Fibroblast of upper back skin (primary cell): ENCODE results near the gene NRDC.
"Not testable (repeated sequence)": the region's sequence is repeated elsewhere in the genome, so short reads cannot be mapped to it uniquely, and the experiment has no call there.

ENCODE experiments used
- DNase-seq: peaks from one replicate; pipeline ENCODE4 v3.0.0-alpha.2; 2013

The NRDC gene

DNA sequence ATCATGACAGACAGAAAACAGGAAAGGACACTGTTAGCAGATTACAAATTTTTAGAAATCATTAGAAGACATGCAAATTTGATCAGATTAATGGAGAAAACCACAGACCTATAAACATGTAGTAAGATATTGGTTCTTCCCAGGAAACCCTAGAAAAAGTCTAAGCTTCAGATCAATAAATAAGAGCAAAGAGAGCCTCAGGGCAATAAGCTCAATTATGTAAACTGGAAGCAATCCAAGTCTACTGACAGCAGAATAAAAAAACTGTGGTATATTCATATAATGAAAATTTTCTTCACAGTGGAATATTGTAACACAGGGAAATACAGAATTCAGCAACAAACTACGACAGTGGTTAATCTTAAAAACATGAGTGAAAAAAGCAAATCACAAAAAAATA, 36.3 kb downstream of the NRDC start:
- no peak for DNase-seq

GRCh38 chr1:51840743-51841461, 37.6 kb downstream of the NRDC start:
- DNase-seq: no peak

- DNase-seq: no peak
Observed at GRCh38 chr1:51840182-51840581, 38.3 kb downstream of the NRDC start.

DNA sequence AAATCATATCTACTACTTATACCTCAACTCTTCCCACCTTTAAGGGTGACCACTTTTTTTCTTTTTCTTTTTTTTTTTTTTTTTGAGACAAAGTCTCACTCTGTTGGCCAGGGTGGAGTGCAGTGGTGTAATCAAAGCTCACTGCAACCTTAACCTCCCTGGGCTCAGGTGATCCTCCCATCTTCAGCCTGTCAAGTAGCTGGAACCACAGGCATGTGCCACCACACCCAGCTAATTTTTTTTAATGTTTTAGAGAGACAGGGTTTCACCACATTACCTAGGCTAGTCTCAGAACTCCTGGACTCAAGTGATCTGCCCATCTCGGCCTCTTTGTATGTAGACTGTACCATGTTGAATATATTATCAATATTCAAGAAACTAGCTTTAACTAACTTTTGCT, 39.4 kb downstream of the NRDC start:
- no peak for DNase-seq

GRCh38 chr1:51837243-51837642, 41.3 kb downstream of the NRDC start:
- no peak for DNase-seq

DNA sequence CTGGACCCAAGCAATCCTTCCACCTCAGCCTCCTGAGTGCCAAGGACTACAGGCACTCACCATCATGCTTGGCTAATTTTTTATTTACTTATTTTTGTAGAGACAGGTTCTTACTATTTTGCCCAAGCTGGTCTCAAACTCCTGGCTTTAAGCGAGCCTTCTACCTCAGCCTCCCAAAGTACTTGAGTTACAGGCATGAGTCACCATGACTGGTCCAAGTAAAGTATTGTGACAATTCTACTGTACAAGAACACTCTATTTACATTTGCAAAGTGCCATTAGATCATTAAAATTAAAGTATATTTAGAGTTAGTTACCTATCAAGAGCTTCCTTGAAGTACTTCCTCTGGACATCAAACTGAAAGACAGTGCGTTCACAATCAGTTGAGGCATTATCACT, 44.8 kb downstream of the NRDC start:
- DNase-seq: no peak

GRCh38 chr1:51829058-51829457, 49.5 kb downstream of the NRDC start:
- no peak for DNase-seq

- peak; percentile 8 for DNase-seq
Observed at GRCh38 chr1:51819810-51820209, 58.7 kb downstream of the NRDC start.

DNA sequence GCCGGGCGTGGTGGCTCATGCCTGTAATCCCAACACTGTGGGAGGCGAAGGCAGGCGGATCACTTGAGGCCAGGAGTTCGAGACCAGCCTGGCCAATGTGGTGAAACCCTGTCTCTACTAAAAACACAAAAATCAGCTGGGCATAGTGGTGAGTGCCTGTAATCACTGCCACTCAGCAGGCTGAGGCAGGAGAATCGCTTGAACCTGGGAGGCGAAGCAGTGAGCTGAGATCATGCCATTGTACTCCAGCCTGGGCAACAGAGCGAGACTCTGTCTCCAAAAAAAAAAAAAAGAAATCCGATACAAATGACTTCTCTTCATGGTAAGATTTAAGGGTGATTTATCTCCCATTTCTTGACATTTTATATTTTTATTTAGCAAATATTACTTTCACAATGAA, 59.5 kb downstream of the NRDC start:
- not testable (repeated sequence) for DNase-seq

DNA sequence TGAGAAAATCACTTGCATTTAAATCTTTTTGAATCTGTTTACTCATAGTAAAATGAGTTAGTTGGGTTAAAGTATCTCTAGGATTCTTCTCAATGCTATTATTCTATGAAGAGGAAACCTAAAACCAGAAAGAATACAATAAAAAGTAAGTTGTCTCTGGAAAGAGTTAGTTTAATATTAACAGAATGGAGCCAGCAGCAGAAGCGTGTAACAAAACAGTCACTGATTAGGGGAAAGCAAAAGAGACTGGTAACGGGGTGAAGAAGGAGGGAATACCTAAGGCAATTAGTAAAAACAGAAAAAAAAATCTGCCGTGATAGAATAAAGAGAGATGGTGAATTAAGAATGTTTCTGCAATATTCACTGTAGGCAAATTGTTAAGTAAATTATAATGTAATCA, 60.0 kb downstream of the NRDC start:
- DNase-seq: no peak

- no peak for DNase-seq
Observed at GRCh38 chr1:51814513-51814912, 64.0 kb downstream of the NRDC start.

DNA sequence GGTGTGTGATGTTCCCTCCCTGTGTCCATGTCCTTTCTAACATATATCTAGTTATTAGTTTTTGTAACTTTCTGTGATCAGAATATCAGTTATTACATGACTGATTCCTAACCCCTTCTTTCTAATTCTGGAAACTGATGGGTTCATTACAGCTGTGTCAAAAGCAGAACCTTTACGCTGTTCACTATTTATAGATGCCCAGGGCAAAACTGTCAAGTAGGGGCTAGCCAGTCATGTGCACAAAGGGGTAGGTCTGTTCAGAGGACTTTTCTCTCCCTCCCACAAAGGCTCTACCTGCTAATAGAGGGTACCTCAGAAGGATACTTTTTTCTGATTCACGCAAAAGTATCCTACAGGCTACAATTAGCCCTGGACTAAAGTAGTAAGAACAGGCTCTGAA, 79.2 kb downstream of the NRDC start:
- no peak for DNase-seq

- no peak for DNase-seq
Observed at GRCh38 chr1:51794868-51795267, 83.7 kb downstream of the NRDC start.

GRCh38 chr1:51794260-51794659, 84.3 kb downstream of the NRDC start:
- no peak for DNase-seq

GRCh38 chr1:51792864-51793263, 85.7 kb downstream of the NRDC start:
- peak; percentile 20 for DNase-seq

GRCh38 chr1:51791888-51792287, 86.6 kb downstream of the NRDC start:
- no peak for DNase-seq

DNA sequence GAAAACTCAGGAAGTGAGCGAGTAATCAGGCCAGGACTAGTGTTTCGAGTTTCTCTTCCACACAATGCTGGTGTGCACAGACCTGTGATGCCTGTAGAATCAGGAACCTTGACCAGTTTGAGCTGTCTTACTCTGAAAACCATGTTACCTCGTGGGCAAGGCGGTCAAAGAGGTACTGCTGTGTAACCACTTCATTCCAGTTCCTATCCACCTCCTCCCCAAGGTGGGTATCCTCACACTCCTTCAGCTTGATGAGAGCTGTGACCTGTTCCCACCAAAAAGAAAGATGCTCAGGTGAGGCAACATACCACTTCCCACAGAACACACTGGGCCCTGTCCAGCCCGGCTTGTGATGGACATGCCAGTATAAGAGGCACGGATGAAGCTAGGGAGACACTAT, 88.1 kb downstream of the NRDC start:
- no peak for DNase-seq

- no peak for DNase-seq
Observed at GRCh38 chr1:51789342-51789741, 89.2 kb downstream of the NRDC start.

DNA sequence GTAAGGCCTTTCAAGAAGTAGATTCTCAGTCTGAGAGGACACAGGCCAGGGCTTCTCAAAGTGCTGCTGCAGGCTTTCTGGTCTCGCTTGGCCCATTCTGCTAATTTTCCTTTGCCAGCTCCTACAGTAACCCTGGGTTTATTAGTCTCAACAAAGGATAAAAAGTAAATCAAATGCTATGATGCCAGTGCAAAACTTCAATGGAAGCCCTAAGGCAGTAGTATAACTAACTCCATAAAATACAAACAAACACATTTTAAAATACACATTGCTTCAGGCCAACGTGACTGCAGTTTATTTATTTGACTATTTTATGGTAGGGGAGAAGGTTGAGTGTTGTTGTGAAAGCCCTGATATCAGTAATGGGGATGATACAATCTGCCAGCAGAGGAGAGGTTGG, 89.6 kb downstream of the NRDC start:
- DNase-seq: no peak

- no peak for DNase-seq
Observed at GRCh38 chr1:51784997-51785421, 93.5 kb downstream of the NRDC start.

DNA sequence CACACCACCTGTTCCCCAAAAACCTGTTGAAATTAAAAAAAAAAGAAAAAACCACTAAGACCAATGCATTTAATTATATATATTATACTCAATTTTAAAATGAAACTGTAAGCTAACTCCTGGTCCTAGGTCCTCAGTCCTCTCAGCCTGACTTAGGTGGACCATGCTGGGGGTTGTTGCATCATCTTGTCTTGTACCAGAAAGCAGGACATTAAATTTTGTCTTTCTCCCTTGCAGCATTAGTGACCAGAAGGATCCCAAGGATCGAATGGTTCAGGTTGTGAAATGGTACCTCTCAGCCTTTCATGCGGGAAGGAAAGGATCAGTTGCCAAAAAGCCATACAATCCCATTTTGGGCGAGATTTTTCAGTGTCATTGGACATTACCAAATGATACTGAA, 97.6 kb downstream of the NRDC start:
- DNase-seq: no peak

- no peak for DNase-seq
Observed at GRCh38 chr1:51776408-51776807, 102.1 kb downstream of the NRDC start.

GRCh38 chr1:51768971-51769588, 109.4 kb downstream of the NRDC start:
- DNase-seq: peak; percentile 70

DNA sequence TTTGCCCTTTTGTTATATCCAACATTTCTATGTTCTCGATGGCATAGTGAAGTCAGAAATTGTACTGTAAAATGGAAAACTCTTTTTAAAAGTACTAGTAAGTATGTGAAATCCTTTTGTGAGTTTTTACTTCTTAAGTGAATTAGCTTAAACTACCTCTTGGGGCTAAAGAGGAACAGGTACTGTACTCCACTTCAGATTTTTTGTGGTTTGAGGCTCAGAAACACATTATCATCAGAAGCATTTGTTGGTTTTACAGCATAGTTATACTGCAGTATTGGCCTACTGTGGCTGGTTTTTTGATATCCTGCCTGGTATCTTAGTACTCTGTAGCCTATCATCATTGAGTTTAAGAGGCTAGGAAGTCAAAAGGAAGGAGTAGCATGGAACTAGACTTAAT, 117.2 kb downstream of the NRDC start:
- no peak for DNase-seq

DNA sequence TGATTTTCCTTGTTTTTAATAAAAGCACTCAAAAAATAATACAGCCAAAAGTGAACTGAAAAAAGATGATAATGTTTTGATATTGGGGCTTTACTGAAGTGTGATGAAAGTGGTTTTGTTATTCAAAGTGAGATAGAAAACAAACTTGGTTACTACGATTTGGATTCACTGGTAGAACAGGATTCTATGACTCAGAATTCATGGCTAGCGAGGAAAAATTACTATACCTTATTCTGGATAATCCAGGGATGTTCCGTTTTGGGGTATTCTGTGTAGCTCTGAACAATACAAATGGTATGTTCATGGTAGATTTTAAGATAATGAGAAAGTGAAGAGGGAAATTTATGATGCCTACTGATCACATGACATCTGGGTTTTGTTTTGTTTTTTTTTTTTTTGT, 117.7 kb downstream of the NRDC start:
- no peak for DNase-seq
